GM23248 (cell line): ENCODE results near the gene PLXNA1.

Experiments used
- EZH2 ChIP-seq: fragments of 200-600 bp; sonication (generic); IDR thresholded peaks from 2 replicates; pipeline ENCODE4 v1.6.1; 2018; ENCODE audit warnings: antibody characterized with exemption, mild to moderate bottlenecking; ENCODE audit not compliant: insufficient read depth, poor library complexity, severe bottlenecking
- EZH2phosphoT487 ChIP-seq: fragments of 200-600 bp; sonication (generic); IDR thresholded peaks from 2 replicates; pipeline ENCODE4 v1.6.1; 2018; ENCODE audit warnings: antibody characterized with exemption, moderate library complexity, mild to moderate bottlenecking, low read depth; ENCODE audit not compliant: insufficient read depth

- TF ChIP-seq EZH2, result no peak
- TF ChIP-seq EZH2phosphoT487, result no peak
These were observed 49.5 kb downstream of the PLXNA1 start for GRCh38 chr3:127032296-127032990.
